ENCODE data around the gene GINS2.

DNA sequence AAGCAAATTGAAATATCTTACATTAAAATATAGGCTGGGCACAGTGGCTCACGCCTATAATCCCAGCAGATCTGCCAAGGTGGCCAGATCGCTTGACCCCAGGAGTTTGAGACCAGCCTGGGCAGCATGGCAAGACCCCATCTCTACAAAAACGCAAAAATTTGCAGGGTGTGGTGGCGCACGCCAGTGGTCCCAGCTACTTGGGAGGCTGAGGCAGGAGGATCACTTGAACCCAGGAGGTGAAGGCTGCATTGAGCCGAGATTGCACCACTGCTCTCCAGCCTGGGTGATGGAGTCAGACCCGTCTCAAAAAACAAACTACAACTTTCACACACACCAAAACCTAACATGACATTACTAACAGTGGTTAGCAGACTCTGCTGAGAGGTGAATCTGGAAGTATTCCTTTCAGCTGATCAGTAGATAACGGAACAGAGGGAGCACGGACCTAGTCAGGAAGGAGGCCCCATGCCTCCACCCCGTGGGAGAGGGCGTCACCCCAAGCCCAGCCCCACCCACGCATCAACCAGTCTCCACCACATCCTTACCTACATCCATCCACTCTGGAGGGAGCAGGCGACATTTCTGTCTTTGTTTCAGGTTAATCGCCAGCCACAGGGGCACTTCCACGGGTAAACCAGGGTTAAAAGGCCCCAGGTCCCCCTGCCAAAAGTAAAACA lies 1.7 kb downstream of the GINS2 start:
- TF ChIP-seq EZH2phosphoT487 (IDR thresholded peaks at IDR 0.05; ENCODE audit: unreplicated experiment) (no peak), JUNB (IDR thresholded peaks at IDR 0.05; ENCODE audit: unreplicated experiment) (no peak), NANOG (IDR thresholded peaks at IDR 0.05; ENCODE audit: borderline replicate concordance) (no peak), POLR2AphosphoS5 (IDR thresholded peaks at IDR 0.05; ENCODE audit: low read depth) (no peak)
- TF ChIP-seq, protein P1, sequence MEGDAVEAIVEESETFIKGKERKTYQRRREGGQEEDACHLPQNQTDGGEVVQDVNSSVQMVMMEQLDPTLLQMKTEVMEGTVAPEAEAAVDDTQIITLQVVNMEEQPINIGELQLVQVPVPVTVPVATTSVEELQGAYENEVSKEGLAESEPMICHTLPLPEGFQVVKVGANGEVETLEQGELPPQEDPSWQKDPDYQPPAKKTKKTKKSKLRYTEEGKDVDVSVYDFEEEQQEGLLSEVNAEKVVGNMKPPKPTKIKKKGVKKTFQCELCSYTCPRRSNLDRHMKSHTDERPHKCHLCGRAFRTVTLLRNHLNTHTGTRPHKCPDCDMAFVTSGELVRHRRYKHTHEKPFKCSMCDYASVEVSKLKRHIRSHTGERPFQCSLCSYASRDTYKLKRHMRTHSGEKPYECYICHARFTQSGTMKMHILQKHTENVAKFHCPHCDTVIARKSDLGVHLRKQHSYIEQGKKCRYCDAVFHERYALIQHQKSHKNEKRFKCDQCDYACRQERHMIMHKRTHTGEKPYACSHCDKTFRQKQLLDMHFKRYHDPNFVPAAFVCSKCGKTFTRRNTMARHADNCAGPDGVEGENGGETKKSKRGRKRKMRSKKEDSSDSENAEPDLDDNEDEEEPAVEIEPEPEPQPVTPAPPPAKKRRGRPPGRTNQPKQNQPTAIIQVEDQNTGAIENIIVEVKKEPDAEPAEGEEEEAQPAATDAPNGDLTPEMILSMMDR (conservative IDR thresholded peaks at IDR 0.05; ENCODE audit: low read depth in 2 of 2), result no peak
- TF ChIP-seq, protein P2, sequence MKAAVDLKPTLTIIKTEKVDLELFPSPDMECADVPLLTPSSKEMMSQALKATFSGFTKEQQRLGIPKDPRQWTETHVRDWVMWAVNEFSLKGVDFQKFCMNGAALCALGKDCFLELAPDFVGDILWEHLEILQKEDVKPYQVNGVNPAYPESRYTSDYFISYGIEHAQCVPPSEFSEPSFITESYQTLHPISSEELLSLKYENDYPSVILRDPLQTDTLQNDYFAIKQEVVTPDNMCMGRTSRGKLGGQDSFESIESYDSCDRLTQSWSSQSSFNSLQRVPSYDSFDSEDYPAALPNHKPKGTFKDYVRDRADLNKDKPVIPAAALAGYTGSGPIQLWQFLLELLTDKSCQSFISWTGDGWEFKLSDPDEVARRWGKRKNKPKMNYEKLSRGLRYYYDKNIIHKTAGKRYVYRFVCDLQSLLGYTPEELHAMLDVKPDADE (IDR thresholded peaks at IDR 0.05), result no peak
